Measurements from ENCODE around the gene TRAPPC2.
"Not testable (repeated sequence)": the region's sequence is repeated elsewhere in the genome, so short reads cannot be mapped to it uniquely, and the experiment has no call there.

DNA sequence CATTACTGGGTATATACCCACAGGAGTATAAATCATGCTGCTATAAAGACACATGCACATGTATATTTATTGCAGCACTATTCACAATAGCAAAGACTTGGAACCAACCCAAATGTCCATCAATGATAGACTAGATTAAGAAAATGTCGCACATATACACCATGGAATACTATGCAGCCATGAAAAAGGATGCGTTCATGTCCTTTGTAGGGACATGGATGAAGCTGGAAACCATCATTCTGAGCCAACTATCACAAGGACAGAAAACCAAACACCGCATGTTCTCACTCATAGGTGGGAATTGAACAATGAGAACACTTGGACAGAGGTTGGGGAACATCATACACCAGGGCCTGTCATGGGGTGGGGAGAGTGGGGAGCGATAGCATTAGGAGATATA is 54.7 kb downstream of the TRAPPC2 start:
- TF ChIP-seq, protein P1, sequence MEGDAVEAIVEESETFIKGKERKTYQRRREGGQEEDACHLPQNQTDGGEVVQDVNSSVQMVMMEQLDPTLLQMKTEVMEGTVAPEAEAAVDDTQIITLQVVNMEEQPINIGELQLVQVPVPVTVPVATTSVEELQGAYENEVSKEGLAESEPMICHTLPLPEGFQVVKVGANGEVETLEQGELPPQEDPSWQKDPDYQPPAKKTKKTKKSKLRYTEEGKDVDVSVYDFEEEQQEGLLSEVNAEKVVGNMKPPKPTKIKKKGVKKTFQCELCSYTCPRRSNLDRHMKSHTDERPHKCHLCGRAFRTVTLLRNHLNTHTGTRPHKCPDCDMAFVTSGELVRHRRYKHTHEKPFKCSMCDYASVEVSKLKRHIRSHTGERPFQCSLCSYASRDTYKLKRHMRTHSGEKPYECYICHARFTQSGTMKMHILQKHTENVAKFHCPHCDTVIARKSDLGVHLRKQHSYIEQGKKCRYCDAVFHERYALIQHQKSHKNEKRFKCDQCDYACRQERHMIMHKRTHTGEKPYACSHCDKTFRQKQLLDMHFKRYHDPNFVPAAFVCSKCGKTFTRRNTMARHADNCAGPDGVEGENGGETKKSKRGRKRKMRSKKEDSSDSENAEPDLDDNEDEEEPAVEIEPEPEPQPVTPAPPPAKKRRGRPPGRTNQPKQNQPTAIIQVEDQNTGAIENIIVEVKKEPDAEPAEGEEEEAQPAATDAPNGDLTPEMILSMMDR (IDR thresholded peaks at IDR 0.05): not testable (repeated sequence)
- TF ChIP-seq POLR2A (IDR thresholded peaks at IDR 0.05): not testable (repeated sequence)

Data from uterus (tissue), 2 donors.